Right lobe of liver (tissue), 4 donors: Measurements from ENCODE around the gene OSBPL5.

Source experiments
- CTCF ChIP-seq, 4 donors: fragments of 200-600 bp in 3 of 4; fragments of 450-650 bp in 1 of 4; IDR thresholded peaks; one replicate each; pipeline versions ENCODE4 v1.5.1 to v1.8.0; 2016 to 2022; ENCODE audit warnings: antibody characterized with exemption in 4 of 4, mild to moderate bottlenecking in 2 of 4
- POLR2A ChIP-seq: fragments of 450-650 bp; IDR thresholded peaks from one replicate; pipeline ENCODE4 v1.6.1; 2017; ENCODE audit warnings: antibody characterized with exemption, mild to moderate bottlenecking
- donor health status: DM: no; HTN: no; CAD: no.
- donor health status: DM: no; HTN: no; CAD: no.
- donor health status: DM: no; HTN: yes; CAD: no.

DNA sequence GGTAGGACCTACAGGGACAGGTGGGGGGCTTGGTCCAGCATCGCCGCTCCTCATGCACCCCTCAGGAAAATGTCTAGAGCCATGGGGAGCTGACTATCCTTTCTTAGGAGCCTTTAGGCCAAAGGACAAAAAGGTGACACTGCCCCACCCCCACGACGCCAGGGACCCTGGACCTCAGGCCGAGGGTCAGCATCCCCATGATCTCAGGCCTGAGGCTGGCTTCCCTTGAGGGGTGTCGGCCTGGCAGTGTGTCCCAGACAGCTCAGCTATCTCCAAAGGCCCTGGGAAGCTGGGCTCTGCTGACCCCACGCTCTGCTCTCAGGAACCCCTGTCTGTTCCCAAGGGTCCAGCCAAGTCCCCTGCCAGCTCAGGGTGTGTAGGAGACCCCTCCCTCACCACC is 37.2 kb upstream of the OSBPL5 start:
- TF ChIP-seq POLR2A (no peak), CTCF (IDR thresholded peaks at IDR 0.05) (no peak)
